Fibroblast of lung (primary cell): ENCODE measurements around the gene MIER3. TPM values are rescaled to one million over a fixed set of nuclear protein-coding genes. Genes with fewer than 3 reads are reported as not detected.

Source experiments
- DNase-seq, 2 donors: peaks; one replicate each; pipeline versions ENCODE4 v3.0.0 to v3.0.0-alpha.2; 2010; ENCODE audit warnings: low read depth in 2 of 2
- H2AFZ ChIP-seq: 2 replicates; pipeline ENCODE4 v1.5.1; 2012; ENCODE audit warnings: low read length, control low read depth, inconsistent platforms
- H3K27ac ChIP-seq: 2 replicates; pipeline ENCODE4 v1.5.1; 2011; ENCODE audit warnings: low read length, control low read depth; ENCODE audit not compliant: insufficient read depth
- H3K27me3 ChIP-seq: 2 replicates; pipeline ENCODE4 v1.5.1; 2011; ENCODE audit warnings: mild to moderate bottlenecking, low read length; ENCODE audit not compliant: control insufficient read depth, insufficient read depth
- H3K36me3 ChIP-seq: 2 replicates; pipeline ENCODE4 v1.5.1; 2011; ENCODE audit warnings: low read length; ENCODE audit not compliant: control insufficient read depth, insufficient read depth
- H3K4me1 ChIP-seq: 2 replicates; pipeline ENCODE4 v1.5.1; 2011; ENCODE audit warnings: low read length; ENCODE audit not compliant: control insufficient read depth, insufficient read depth; ENCODE audit errors: extremely low read depth
- H3K4me2 ChIP-seq: 2 replicates; pipeline ENCODE4 v1.5.1; 2011; ENCODE audit warnings: low read length, control low read depth; ENCODE audit not compliant: insufficient read depth; ENCODE audit errors: extremely low read depth
- H3K4me3 ChIP-seq, 4 experiments: fragments of 200-600 bp in 1 of 4; sonication (generic) in 1 of 4; replicated peaks in 1 of 4; 2 replicates each; pipeline ENCODE4 v1.5.1; 2011 to 2016; ENCODE audit warnings: low read length in 4 of 4, low read depth in 3 of 4, mild to moderate bottlenecking in 3 of 4, control low read depth in 2 of 4, inconsistent platforms in 1 of 4, mixed read lengths in 1 of 4; ENCODE audit not compliant: insufficient read depth in 1 of 4; ENCODE audit errors: control extremely low read depth in 1 of 4
- H3K79me2 ChIP-seq: 2 replicates; pipeline ENCODE4 v1.5.1; 2012; ENCODE audit warnings: mild to moderate bottlenecking, low read length, inconsistent platforms; ENCODE audit not compliant: control insufficient read depth, insufficient read depth
- H3K9ac ChIP-seq: 2 replicates; pipeline ENCODE4 v1.5.1; 2011; ENCODE audit warnings: mild to moderate bottlenecking, low read length, control low read depth; ENCODE audit not compliant: insufficient read depth
- H3K9me3 ChIP-seq: 2 replicates; pipeline ENCODE4 v1.5.1; 2012; ENCODE audit warnings: low read depth, low read length; ENCODE audit not compliant: control insufficient read depth, insufficient read depth
- H4K20me1 ChIP-seq: 2 replicates; pipeline ENCODE4 v1.5.1; 2011; ENCODE audit warnings: low read length; ENCODE audit not compliant: control insufficient read depth, insufficient read depth; ENCODE audit errors: extremely low read depth
- CTCF ChIP-seq, 2 donors: IDR thresholded peaks in 1 of 2; conservative IDR thresholded peaks in 1 of 2; 1 replicate in 1 of 2; 2 replicates in 1 of 2; pipeline ENCODE4 v1.5.1; 2011 to 2012; ENCODE audit warnings: low read length in 2 of 2, control low read depth in 1 of 2, inconsistent platforms in 1 of 2, low read depth in 1 of 2, mild to moderate bottlenecking in 1 of 2
- EZH2 ChIP-seq: IDR thresholded peaks from 2 replicates; pipeline ENCODE4 v1.5.1; 2012; ENCODE audit warnings: low read length, control low read depth, mild to moderate bottlenecking; ENCODE audit errors: missing control alignments
- polyA plus RNA-seq, 2 donors: library from polyadenylated mRNA; depleted of rRNA in 1 of 2; stranded (reverse) in 1 of 2; unstranded in 1 of 2; fragments of >200 nt; gene quantifications; 2 replicates each; pipeline ENCODE4 v1.2.1, GENCODE V29; 2011 to 2012; ENCODE audit warnings: missing spikeins in 1 of 2
- total RNA-seq: library from RNA; depleted of rRNA; stranded (reverse); fragments of >200 nt; gene quantifications from 2 replicates; pipeline ENCODE4 v1.2.1, GENCODE V29; 2014

Gene MIER3
- total and polyA plus RNA-seq, 2 donors (not counting 1 experiment from before 2014, with no cell fraction given), result 13.2 to 16.9 TPM

DNA sequence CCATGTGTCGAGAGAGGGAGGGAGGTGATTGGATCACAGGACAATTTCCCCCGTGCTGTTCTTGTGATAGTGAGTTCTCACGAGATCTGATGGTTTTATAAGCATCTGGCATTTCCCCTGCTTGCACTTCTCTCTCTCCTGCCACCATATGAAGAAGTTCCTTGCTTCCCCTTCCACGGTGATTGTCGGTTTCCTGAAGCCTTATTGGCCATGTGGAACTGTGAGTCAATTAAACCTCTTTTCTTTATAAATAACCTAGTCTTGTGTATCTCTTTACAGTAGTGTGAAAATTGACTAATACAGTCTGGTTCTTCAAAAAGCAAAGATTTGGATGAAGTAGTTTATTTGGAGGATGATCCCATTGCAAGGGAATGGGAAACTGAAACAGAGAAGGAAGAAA, 11.3 kb upstream of the MIER3 start:
- no peak overlapping the region for H3K4me2 ChIP-seq
- H3K27ac ChIP-seq, result no peak overlapping the region
- no peak overlapping the region for H3K4me3 ChIP-seq
- no peaks in the 10 kb centered on the region for H3K79me2 ChIP-seq
- H3K27me3 ChIP-seq, result peaks cover 18% of the 10 kb centered on the region
- TF ChIP-seq EZH2 (no peak), CTCF (conservative IDR thresholded peaks at IDR 0.05 in 1 of 2, IDR thresholded peaks at IDR 0.05 in 1 of 2; ENCODE audit: low read depth in 1 of 2, low read length in 2 of 2) (no peak)
- H4K20me1 ChIP-seq, result no peaks in the 10 kb centered on the region
- H3K9ac ChIP-seq, result no peak overlapping the region
- DNase-seq, result no peak
- H2AFZ ChIP-seq, result no peak overlapping the region
- no peaks in the 10 kb centered on the region for H3K9me3 ChIP-seq
- H3K36me3 ChIP-seq, result no peaks in the 10 kb centered on the region
- H3K4me1 ChIP-seq, result no peaks in the 10 kb centered on the region

DNA sequence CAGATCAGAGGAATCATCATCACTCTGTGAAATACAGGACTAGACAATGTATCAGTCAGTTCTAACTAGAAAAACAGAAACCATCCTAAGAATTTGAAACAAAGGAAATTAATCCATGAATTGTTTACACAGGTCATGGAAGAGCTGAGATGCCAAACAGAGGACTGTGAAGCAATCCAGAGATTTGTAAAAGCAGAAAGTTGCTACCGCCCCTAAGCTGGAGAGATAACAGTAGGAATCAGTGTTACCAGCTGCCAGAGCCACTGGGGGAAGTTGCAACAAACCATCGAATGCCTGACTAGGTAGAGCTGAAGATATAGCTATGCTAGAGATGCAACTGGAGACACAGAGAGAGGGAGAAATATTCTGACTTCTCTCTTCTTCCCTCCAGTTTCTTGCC, 10.4 kb upstream of the MIER3 start:
- Histone ChIP-seq H4K20me1 (no peaks in the 10 kb centered on the region), H3K36me3 (no peaks in the 10 kb centered on the region), H3K4me1 (no peaks in the 10 kb centered on the region), H3K79me2 (no peaks in the 10 kb centered on the region), H2AFZ (no peak overlapping the region), H3K4me3 (no peak overlapping the region), H3K27me3 (peaks cover 23% of the 10 kb centered on the region), H3K4me2 (no peak overlapping the region), H3K27ac (no peak overlapping the region), H3K9me3 (no peaks in the 10 kb centered on the region), H3K9ac (no peak overlapping the region)
- TF ChIP-seq CTCF (conservative IDR thresholded peaks at IDR 0.05 in 1 of 2, IDR thresholded peaks at IDR 0.05 in 1 of 2; ENCODE audit: low read depth in 1 of 2, low read length in 2 of 2), result no peak
- no peak for TF ChIP-seq EZH2
- DNase-seq, result no peak

DNA sequence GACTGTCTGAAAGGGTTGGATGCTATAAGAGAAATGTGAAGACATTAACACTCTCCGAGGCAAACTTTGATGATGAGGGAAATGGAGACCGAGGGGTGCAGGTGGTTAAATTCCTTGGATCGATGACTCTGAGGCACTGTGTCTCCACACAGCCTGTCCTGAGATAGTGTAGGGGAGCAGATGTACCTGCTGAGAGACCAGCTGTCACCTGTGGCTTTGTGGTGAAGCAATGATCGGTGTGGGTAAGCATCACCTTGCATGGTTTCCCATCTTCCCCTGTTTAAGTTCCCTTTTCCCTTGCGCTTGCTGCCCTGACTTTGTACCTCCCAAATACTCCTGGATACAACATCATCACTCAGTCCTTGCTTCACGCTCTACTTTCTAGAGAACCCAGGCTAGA, 9.8 kb upstream of the MIER3 start:
- no peak for DNase-seq
- Histone ChIP-seq H3K79me2 (no peaks in the 10 kb centered on the region), H3K4me2 (no peak overlapping the region), H4K20me1 (no peaks in the 10 kb centered on the region), H3K9ac (no peak overlapping the region), H3K27ac (no peak overlapping the region), H3K4me1 (no peaks in the 10 kb centered on the region), H3K4me3 (no peak overlapping the region), H2AFZ (no peak overlapping the region), H3K27me3 (peaks cover 23% of the 10 kb centered on the region), H3K9me3 (no peaks in the 10 kb centered on the region), H3K36me3 (no peaks in the 10 kb centered on the region)
- TF ChIP-seq EZH2 (no peak), CTCF (conservative IDR thresholded peaks at IDR 0.05 in 1 of 2, IDR thresholded peaks at IDR 0.05 in 1 of 2; ENCODE audit: low read depth in 1 of 2, low read length in 2 of 2) (no peak)
